ENCODE measurements around the gene SLC25A5. TPM values are rescaled to one million over a fixed set of nuclear protein-coding genes. Genes with fewer than 3 reads are reported as not detected.
A peak's percentile ranks its signal among the peaks of the same experiment; 100 is the strongest.

The SLC25A5 gene
- polyA plus RNA-seq, 1 of the 3 experiments (the other 2 are of a cell fraction) = 387 TPM

DNA sequence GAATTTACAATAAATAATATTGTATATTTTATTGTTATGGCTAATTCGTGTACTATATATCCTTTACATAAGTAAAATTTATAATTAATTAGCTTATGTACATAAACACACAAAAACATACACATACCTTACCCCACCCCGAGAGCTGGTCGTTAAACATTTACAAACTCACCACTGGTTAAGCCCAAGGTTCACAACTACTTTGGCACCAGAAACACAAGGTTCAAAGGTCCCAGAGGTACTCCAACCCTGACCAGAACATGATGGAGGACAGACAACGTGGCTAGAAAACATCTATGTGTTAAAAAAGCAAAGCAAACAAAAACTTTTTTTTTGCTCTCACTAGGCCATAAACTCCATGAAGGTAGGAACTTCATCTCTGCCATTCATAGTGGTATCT lies 37.7 kb downstream of the SLC25A5 start:
- no peaks in the 10 kb centered on the region for H3K9me3 ChIP-seq
- no peaks in the 10 kb centered on the region for H3K79me2 ChIP-seq (ENCODE audit: insufficient read depth)
- no peak overlapping the region for H2AFZ ChIP-seq (ENCODE audit: low read depth)
- H3K4me1 ChIP-seq (ENCODE audit: control insufficient read depth in 1 of 2, insufficient read depth in 2 of 2, low read depth in 1 of 2, low read length in 1 of 2) = peaks cover 0 to 4% of the 10 kb centered on the region in 2 experiments; a peak in 1 of 4 replicates
- 44% methylated on average over 4 of the region's 4 CpGs for WGBS (ENCODE audit: low lambda C conversion rate)
- no peak overlapping the region for H3K9ac ChIP-seq
- no peaks in the 10 kb centered on the region for H4K20me1 ChIP-seq (ENCODE audit: insufficient read depth)
- POLR2A ChIA-PET = no interaction called here
- DNase-seq = no peak
- H3K9me2 ChIP-seq = no peaks in the 10 kb centered on the region
- no peak overlapping the region for H3K4me3 ChIP-seq (ENCODE audit: low read depth in 2 of 2, low read length in 1 of 2)
- H3K4me2 ChIP-seq = no peak overlapping the region
- H3K36me3 ChIP-seq (replicated peaks in 1 of 2; ENCODE audit: control insufficient read depth in 1 of 2, insufficient read depth in 2 of 2, low read length in 1 of 2) = no peaks in the 10 kb centered on the region
- H3F3A ChIP-seq (replicated peaks; ENCODE audit: insufficient read depth) = peaks cover 16% of the 10 kb centered on the region
- H3K27ac ChIP-seq (ENCODE audit: low read depth in 2 of 2, low read length in 1 of 2) = no peak overlapping the region
- H3K27me3 ChIP-seq (ENCODE audit: insufficient read depth) = peaks cover 5% of the 10 kb centered on the region
- TF ChIP-seq ELF1 (IDR thresholded peaks at IDR 0.05) (no peak), CHD2 (IDR thresholded peaks at IDR 0.05; ENCODE audit: low read length, partially characterized antibody) (no peak)
- TF ChIP-seq, protein P1, sequence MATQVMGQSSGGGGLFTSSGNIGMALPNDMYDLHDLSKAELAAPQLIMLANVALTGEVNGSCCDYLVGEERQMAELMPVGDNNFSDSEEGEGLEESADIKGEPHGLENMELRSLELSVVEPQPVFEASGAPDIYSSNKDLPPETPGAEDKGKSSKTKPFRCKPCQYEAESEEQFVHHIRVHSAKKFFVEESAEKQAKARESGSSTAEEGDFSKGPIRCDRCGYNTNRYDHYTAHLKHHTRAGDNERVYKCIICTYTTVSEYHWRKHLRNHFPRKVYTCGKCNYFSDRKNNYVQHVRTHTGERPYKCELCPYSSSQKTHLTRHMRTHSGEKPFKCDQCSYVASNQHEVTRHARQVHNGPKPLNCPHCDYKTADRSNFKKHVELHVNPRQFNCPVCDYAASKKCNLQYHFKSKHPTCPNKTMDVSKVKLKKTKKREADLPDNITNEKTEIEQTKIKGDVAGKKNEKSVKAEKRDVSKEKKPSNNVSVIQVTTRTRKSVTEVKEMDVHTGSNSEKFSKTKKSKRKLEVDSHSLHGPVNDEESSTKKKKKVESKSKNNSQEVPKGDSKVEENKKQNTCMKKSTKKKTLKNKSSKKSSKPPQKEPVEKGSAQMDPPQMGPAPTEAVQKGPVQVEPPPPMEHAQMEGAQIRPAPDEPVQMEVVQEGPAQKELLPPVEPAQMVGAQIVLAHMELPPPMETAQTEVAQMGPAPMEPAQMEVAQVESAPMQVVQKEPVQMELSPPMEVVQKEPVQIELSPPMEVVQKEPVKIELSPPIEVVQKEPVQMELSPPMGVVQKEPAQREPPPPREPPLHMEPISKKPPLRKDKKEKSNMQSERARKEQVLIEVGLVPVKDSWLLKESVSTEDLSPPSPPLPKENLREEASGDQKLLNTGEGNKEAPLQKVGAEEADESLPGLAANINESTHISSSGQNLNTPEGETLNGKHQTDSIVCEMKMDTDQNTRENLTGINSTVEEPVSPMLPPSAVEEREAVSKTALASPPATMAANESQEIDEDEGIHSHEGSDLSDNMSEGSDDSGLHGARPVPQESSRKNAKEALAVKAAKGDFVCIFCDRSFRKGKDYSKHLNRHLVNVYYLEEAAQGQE (IDR thresholded peaks at IDR 0.05; ENCODE audit: low read depth, low read length) = no peak
- CTCF ChIA-PET = interaction anchor here (0.9 to 2.7 kb wide), 2 partner anchors 10 to 17 kb away, joined by 5 to 11 read pairs; no protein-coding TSS in a partner anchor

DNA sequence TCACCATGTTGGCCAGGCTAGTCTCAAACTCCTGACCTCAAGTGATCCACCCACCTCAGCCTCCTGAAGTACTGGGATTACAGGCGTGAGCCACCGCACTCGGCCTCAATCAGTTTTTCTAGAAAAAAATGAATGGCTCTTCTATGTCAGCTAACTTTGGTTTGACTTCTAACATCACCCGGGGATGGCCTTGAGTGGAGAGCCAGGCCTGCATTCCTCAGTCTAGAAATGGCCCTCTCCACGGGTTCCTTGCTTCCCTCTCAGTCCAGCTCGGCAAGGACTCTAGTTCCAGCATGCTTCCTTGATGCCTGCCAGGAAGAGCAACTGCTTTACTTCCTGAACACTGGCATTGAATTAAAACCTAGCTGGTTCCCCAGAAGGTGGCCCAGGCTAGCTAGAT lies 39.0 kb downstream of the SLC25A5 start:
- no peak overlapping the region; a peak in 1 of 4 replicates for H3K27ac ChIP-seq (ENCODE audit: low read depth in 2 of 2, low read length in 1 of 2)
- H3K4me3 ChIP-seq (ENCODE audit: low read depth in 2 of 2, low read length in 1 of 2) = no peak overlapping the region
- DNase-seq = no peak
- H3K4me1 ChIP-seq (ENCODE audit: control insufficient read depth in 1 of 2, insufficient read depth in 2 of 2, low read depth in 1 of 2, low read length in 1 of 2) = peaks cover 0 to 4% of the 10 kb centered on the region in 2 experiments; a peak in 1 of 4 replicates
- no peaks in the 10 kb centered on the region for H3K9me2 ChIP-seq
- peaks cover 14% of the 10 kb centered on the region for H3F3A ChIP-seq (replicated peaks; ENCODE audit: insufficient read depth)
- no peak overlapping the region for H3K4me2 ChIP-seq
- no peaks in the 10 kb centered on the region for H4K20me1 ChIP-seq (ENCODE audit: insufficient read depth)
- no peaks in the 10 kb centered on the region for H3K36me3 ChIP-seq (replicated peaks in 1 of 2; ENCODE audit: control insufficient read depth in 1 of 2, insufficient read depth in 2 of 2, low read length in 1 of 2)
- no peaks in the 10 kb centered on the region for H3K79me2 ChIP-seq (ENCODE audit: insufficient read depth)
- WGBS (ENCODE audit: low lambda C conversion rate) = 92% methylated on average over 6 of the region's 6 CpGs
- peak overlapping the region; percentile 51; the same call in 1 of the 2 replicates for H2AFZ ChIP-seq (ENCODE audit: low read depth)
- peaks cover 5% of the 10 kb centered on the region for H3K27me3 ChIP-seq (ENCODE audit: insufficient read depth)
- ChIA-PET CTCF (interaction anchor here (0.8 to 2.7 kb wide), 3 partner anchors 9 to 706 kb away, joined by 3 to 11 read pairs (median 4); no protein-coding TSS in a partner anchor), POLR2A (no interaction called here)
- H3K9ac ChIP-seq = no peak overlapping the region
- H3K9me3 ChIP-seq = no peaks in the 10 kb centered on the region
- TF ChIP-seq POLR2AphosphoS5 (IDR thresholded peaks at IDR 0.05; ENCODE audit: low read depth, low read length) (no peak), TAF1 (IDR thresholded peaks at IDR 0.05; ENCODE audit: borderline replicate concordance, low read depth, low read length) (no peak), TCF12 (IDR thresholded peaks at IDR 0.05) (no peak), RCOR1 (IDR thresholded peaks at IDR 0.05; ENCODE audit: low read length) (no peak), GATA2 (CRISPR knock-in tag; IDR thresholded peaks at IDR 0.05) (no peak), MEF2A (IDR thresholded peaks at IDR 0.05; ENCODE audit: borderline replicate concordance, low read depth) (no peak), YY1 (IDR thresholded peaks at IDR 0.05; ENCODE audit: low read depth) (no peak), NFIC (IDR thresholded peaks at IDR 0.05; ENCODE audit: borderline replicate concordance) (no peak), NRF1 (IDR thresholded peaks at IDR 0.05; ENCODE audit: low read depth, low read length) (no peak), FOSL2 (IDR thresholded peaks at IDR 0.05; ENCODE audit: borderline replicate concordance, low read depth) (no peak), TEAD4 (IDR thresholded peaks at IDR 0.05; ENCODE audit: borderline replicate concordance, insufficient read depth) (no peak), JUND (IDR thresholded peaks at IDR 0.05) (no peak), RXRA (IDR thresholded peaks at IDR 0.05; ENCODE audit: borderline replicate concordance, low read depth) (no peak), SMC3 (IDR thresholded peaks at IDR 0.05; ENCODE audit: low read depth, low read length) (no peak), RAD21 (IDR thresholded peaks at IDR 0.05; ENCODE audit: low read length) (no peak)
- TF ChIP-seq, protein P2, sequence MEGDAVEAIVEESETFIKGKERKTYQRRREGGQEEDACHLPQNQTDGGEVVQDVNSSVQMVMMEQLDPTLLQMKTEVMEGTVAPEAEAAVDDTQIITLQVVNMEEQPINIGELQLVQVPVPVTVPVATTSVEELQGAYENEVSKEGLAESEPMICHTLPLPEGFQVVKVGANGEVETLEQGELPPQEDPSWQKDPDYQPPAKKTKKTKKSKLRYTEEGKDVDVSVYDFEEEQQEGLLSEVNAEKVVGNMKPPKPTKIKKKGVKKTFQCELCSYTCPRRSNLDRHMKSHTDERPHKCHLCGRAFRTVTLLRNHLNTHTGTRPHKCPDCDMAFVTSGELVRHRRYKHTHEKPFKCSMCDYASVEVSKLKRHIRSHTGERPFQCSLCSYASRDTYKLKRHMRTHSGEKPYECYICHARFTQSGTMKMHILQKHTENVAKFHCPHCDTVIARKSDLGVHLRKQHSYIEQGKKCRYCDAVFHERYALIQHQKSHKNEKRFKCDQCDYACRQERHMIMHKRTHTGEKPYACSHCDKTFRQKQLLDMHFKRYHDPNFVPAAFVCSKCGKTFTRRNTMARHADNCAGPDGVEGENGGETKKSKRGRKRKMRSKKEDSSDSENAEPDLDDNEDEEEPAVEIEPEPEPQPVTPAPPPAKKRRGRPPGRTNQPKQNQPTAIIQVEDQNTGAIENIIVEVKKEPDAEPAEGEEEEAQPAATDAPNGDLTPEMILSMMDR (IDR thresholded peaks at IDR 0.05) = no peak
- TF ChIP-seq, protein P3, sequence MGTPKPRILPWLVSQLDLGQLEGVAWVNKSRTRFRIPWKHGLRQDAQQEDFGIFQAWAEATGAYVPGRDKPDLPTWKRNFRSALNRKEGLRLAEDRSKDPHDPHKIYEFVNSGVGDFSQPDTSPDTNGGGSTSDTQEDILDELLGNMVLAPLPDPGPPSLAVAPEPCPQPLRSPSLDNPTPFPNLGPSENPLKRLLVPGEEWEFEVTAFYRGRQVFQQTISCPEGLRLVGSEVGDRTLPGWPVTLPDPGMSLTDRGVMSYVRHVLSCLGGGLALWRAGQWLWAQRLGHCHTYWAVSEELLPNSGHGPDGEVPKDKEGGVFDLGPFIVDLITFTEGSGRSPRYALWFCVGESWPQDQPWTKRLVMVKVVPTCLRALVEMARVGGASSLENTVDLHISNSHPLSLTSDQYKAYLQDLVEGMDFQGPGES (IDR thresholded peaks at IDR 0.05; ENCODE audit: low read depth, low read length) = no peak

All from SK-N-SH (cell line).